LNCAP (cell line): ENCODE measurements around the gene ZNF579.

Source experiments
- CTCF ChIP-seq: fragments of 450-650 bp; IDR thresholded peaks from 2 replicates; pipeline ENCODE4 v1.5.1; 2017; ENCODE audit warnings: mild to moderate bottlenecking

The ZNF579 gene

GRCh38 chr19:55615543-55616394, 35.1 kb upstream of the ZNF579 start:
- no peak for TF ChIP-seq CTCF

GRCh38 chr19:55614711-55615542, 34.3 kb upstream of the ZNF579 start:
- no peak for TF ChIP-seq CTCF

- no peak for TF ChIP-seq CTCF
Measured at GRCh38 chr19:55613930-55614710, 33.5 kb upstream of the ZNF579 start.

GRCh38 chr19:55613396-55613795, 32.7 kb upstream of the ZNF579 start:
- TF ChIP-seq CTCF = no peak

- no peak for TF ChIP-seq CTCF
Measured at GRCh38 chr19:55611983-55612645, 31.5 kb upstream of the ZNF579 start.

- no peak for TF ChIP-seq CTCF
Measured at GRCh38 chr19:55611300-55611982, 30.8 kb upstream of the ZNF579 start.
